ENCODE results near the gene UNKL.
"Not testable (repeated sequence)": the region's sequence is repeated elsewhere in the genome, so short reads cannot be mapped to it uniquely, and the experiment has no call there.

UNKL gene

GRCh38 chr16:1338855-1339675, 75.4 kb downstream of the UNKL start:
- no peak for DNase-seq (ENCODE audit: low read depth in 2 of 2)

GRCh38 chr16:1338119-1338730, 76.3 kb downstream of the UNKL start:
- DNase-seq (ENCODE audit: low read depth in 2 of 2) = no peak

GRCh38 chr16:1337486-1337885, 77.0 kb downstream of the UNKL start:
- DNase-seq (ENCODE audit: low read depth in 2 of 2) = no peak

- no peak for DNase-seq (ENCODE audit: low read depth in 2 of 2)
Observed at GRCh38 chr16:1336619-1337018, 77.9 kb downstream of the UNKL start.

DNA sequence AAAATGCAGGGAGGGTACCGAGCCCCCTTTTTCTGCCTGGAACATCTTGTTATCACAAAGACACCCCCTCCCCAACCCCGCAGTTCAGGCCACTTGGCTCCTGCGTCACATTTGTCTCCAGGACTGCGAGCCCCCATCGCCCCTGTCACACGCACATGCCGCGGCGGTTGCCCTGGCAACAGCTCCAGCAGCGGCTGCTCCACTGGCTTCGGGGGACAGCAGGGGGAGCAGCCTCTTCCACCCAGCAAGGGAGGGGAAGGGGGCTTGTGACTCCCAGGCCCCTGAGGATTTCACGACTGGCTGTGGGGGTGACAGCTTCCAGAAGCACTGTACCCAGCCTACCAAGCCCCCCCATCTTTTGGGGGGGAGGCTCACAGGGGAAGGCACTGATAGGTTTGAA, 78.5 kb downstream of the UNKL start:
- no peak for DNase-seq (ENCODE audit: low read depth in 2 of 2)

DNA sequence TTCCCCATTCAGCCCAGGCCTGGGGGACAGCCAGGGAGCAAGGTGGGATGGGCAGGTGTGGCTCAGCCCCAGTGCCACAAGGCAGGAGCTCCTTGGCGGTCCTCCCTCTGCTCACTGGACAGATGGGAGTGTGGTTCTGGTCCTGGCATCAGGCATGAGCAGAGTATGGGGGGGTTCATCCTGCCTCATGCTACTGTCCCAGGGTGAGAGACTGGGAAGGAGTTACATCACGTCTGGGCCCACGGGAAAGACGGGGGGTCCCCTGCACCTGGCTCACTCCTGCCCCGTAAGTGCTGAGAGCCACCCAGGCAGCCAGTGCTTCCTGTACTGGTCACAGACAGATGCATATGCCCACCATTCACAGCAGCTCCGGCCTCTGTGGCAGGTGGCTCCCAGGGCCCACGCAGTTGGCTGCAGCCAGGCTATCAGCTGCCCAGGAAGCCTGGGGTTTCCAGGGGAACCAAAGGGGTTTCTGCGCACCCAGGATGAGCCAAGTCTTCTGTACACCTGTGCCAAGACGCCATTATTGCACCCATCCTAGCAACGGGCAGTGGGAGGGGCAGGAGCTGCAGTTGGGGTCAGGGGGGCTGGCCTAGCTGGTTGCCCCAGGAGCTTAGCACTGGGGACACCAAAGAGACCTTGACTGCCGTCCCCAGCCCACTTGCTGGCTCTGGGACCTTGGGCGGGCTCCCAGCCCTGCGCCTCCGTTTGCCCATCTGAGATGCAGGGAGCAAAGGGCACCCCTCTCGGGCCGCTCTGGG, 79.1 kb downstream of the UNKL start:
- DNase-seq (ENCODE audit: low read depth in 2 of 2) = no peak

GRCh38 chr16:1334739-1335138, 79.8 kb downstream of the UNKL start:
- no peak for DNase-seq (ENCODE audit: low read depth in 2 of 2)

- DNase-seq (ENCODE audit: low read depth in 2 of 2) = no peak
Observed at GRCh38 chr16:1333854-1334700, 80.4 kb downstream of the UNKL start.

DNA sequence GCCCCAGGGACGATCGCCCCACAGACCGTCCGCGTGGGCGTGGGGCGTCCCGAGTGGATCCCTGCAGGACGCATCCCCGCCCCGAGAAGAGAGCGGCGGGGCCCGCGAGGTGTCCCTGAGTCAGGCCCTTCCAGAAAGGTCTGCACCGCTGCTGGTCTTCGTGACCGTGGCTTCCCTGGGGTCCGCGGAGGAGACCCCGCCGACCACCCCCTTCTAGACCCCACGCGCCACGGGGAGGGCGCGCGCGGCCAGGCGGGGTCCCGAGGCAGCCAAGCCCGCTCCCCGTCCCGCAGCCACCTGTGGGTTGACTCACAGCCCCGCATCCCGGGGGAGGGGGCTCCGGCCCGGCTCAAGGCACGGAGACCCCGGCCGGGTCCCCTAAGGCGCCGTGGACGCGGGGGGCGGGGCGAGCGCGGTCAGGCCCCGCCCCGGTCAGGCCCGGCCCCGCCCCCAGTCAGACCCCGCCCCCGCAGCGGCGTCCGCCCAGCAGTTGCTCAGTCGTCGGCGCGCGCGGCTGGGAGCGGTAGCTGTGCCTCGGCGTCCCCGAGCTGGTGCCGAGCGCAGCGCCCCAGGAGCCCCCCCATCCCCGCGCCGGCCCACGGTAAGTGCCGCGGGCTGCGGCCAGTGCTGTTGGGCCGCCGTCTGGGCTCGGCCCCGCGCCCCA, 81.2 kb downstream of the UNKL start, which contains the start of gene BAIAP3:
TSS of gene BAIAP3 (plus strand) at position 497 of the 664 bp plus-strand sequence. CDS start 4,905 bp downstream, outside the sequence.
- DNase-seq (ENCODE audit: low read depth in 2 of 2) = peak in 1 of 2 donors; percentile 27

GRCh38 chr16:1332618-1333148, 81.8 kb downstream of the UNKL start:
- no peak for DNase-seq (ENCODE audit: low read depth in 2 of 2)

DNA sequence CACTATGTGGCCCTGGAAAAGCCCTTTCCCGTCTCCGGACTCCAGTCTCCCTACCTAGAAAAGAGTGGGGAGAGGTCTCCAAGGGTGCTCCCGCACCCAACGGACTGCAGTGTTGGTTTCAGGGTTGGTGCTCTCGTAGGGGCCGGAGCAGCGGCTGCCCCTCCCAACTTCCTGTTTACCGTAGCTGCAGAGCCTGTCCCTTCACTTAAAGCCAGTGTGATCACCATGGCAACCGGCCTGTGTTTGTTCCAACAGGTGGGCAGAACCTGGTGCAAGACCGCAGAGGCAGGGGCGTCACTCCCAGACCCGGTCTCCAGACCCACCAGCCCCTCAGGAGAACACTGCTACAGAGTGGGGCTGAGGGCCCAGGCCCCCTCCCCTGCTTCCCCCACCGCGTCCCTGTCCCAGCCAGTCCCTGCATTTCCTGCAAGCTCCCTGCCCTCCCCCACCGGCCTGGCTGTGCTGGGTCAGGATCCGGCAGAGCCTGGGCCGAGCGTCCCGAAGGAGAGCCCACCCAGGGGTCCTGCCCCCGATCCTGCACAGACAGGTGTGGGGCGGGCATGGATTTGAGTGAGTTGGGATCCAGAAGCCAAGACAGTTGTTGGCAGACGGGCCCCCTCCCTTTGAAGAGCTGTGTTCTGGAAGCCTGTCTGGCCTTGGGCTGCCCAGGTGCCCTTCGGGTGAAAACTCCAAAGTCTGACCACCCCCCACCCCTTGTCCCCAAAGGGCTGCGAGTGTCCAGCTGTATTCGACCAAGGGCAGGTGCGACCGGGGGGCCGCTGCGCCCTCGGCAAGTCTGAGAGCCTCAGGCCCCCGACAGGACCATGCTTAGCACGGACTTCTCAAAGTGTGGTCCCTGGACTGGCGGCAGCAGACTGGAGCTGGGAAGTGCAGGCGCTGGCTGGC, 82.5 kb downstream of the UNKL start:
- DNase-seq (ENCODE audit: low read depth in 2 of 2) = peak in 1 of 2 donors; percentile 27

DNA sequence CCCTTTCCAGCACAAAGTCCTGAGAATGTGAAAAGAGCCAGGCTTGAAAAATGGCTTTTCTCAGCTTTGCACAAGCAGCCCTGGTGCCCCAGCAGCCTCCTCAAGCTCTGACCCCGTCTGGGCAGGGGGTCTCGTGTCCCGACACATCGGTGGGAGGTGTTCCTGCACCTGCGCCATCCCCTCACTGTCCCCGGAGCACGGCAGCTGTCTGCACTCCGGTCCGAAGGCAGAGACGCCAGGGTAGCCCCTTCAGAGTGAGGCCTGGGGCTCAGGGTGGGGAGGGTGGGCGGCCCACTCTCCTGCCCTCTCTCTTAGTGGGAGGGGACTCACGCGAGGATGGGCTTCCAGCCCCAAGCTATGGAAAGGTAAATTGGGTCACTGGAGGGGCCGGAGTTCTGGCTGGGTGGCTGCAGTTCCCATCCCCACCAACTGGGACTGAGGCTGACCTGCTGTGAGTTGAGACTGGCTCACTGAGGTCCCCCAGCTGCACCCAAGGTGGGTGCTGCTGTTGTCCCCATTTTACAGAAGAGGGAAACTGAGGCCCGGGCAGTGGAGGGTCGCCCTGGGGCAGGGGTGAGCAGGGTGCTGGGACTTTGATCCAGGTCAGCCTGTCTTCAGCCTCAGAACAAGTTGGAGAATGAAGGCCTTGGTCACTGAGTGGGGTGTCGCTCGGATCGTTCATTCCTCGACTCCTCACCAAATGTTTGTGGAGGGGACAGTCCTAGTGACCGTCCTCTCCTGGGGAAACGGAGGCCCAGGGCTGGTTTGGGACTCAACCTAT, 83.4 kb downstream of the UNKL start:
- no peak for DNase-seq (ENCODE audit: low read depth in 2 of 2)

DNA sequence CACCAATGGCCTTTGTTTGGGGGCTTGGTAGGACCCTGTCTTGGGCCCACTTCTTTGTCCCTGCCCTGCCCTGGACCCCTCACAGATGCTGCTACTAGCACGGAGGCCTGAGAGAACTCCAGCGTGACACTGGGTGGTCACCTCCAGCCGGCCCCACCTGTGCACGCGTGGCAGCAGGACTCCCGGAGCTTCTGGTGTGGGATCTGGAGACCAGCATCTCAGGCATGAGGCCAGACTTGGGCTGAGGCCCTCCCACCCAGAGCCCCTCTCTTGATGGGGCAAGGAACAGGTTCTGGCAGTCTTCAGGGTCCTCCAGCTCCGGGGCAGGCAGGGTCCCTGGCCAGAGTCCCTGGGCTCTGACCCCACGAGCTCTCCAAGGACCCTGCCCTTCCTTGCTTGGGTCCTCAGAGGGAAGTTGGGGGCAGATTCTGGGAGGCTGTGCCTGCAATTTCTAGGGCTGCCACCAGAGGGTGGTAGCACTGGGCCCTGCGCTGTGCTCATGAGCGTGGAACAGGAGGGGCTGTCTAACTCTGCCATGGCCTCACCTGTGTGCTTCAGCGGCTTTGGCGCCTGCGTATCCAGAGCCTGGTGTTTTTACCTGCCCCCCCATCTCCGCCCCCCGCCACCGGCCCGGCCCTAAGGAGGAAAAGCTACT, 84.1 kb downstream of the UNKL start:
- DNase-seq (ENCODE audit: low read depth in 2 of 2) = no peak

DNA sequence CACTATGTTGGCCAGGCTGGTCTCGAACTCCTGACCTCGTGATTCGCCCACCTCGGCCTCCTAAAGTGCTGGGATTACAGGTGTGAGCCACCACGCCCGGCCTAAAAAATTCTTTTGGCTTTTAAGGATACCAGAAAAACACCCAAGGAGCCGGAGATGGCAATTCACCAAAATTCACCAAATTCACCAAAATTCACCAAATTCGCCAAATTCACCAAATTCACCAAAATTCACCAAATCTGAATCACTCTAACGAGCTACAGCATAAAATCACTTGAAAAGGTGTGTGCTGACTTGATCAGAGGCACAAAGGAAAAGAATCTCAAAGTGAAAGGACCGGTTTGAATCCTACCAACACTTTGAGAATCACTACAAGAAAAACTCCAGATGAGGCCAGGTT, 85.5 kb downstream of the UNKL start:
- not testable (repeated sequence) for DNase-seq (ENCODE audit: low read depth in 2 of 2)

GRCh38 chr16:1328136-1328535, 86.4 kb downstream of the UNKL start:
- DNase-seq (ENCODE audit: low read depth in 2 of 2) = not testable (repeated sequence)

DNA sequence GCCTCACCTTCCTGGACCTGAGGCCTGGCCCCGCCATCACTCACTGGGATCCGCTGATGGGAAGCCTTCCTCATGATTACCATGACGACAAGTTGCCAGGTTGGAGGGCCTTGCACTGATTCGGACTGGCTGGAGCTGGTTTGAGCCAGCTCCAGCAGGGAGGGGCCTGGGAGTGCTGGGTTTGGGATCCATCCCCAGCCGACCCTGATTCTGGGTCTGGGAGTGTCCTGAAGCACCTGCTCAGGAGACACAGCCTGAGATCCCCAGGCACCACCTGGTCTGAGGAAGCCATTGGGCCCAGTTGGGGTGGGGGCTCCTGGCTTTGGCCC, 86.9 kb downstream of the UNKL start:
- no peak for DNase-seq (ENCODE audit: low read depth in 2 of 2)

GRCh38 chr16:1326946-1327618, 87.4 kb downstream of the UNKL start:
- no peak for DNase-seq (ENCODE audit: low read depth in 2 of 2)

DNA sequence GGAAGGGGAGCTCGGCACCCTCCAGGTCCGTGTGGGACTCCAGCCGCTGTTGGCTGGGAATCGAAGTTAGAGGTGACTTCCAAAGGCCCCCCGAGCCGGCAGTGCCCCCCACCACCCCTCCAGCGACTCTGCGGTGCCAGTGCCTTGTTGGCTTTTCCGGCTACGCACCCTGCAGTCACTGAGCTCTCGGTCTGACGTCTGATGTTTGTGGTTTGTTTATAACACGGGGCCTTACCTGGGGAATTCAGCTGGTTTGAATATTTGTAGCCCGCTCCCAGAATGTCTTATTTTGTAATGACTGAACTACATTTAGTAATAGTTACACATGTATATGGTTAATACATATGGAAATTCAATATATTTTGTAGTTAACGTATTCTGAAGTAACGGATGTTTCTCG, 88.1 kb downstream of the UNKL start:
- DNase-seq (ENCODE audit: low read depth in 2 of 2) = no peak

Measured in stimulated activated CD8-positive, alpha-beta memory T cell treated with anti-CD3 and anti-CD28 coated beads, Interleukin-15, amount 100 ng/mL, for 48 hours (primary cell).